Upper lobe of left lung (tissue), 6 donors: ENCODE measurements around the gene AFF3. TPM values are rescaled to one million over a fixed set of nuclear protein-coding genes. Genes with fewer than 3 reads are reported as not detected.
A peak's percentile ranks its signal among the peaks of the same experiment; 100 is the strongest.

Experiments used
- ATAC-seq, 2 donors: fragments of 200-7000 bp; cut with Tn5 transposase; one replicate each; pipeline ENCODE4 v1.9.1; 2022; ENCODE audit warnings: mild to moderate bottlenecking in 2 of 2, moderate library complexity in 2 of 2; ENCODE audit not compliant: low FRiP score in 2 of 2
- DNase-seq, 2 donors: peaks; one replicate each; pipeline ENCODE4 v3.0.0-alpha.2; 2019 to 2020
- H3K27ac ChIP-seq, 4 donors: fragments of 200-600 bp; sonication (generic); one replicate each; pipeline ENCODE4 v1.5.1; 2016 to 2019
- H3K27me3 ChIP-seq, 4 donors: fragments of 200-600 bp; sonication (generic); one replicate each; pipeline ENCODE4 v1.5.1; 2017 to 2019
- H3K36me3 ChIP-seq, 4 donors: fragments of 200-600 bp; sonication (generic); one replicate each; pipeline ENCODE4 v1.5.1; 2016 to 2019
- H3K4me1 ChIP-seq, 4 donors: fragments of 200-600 bp; sonication (generic); one replicate each; pipeline ENCODE4 v1.5.1; 2018 to 2019
- H3K4me3 ChIP-seq, 4 donors: fragments of 200-600 bp; sonication (generic); one replicate each; pipeline ENCODE4 v1.5.1; 2017 to 2019; ENCODE audit warnings: mild to moderate bottlenecking in 2 of 4, moderate library complexity in 1 of 4
- H3K9me3 ChIP-seq, 4 donors: fragments of 200-600 bp; sonication (generic); one replicate each; pipeline ENCODE4 v1.5.1; 2018 to 2019
- EP300 ChIP-seq, 4 donors: sonication (generic); formaldehyde crosslinking; IDR thresholded peaks; one replicate each; pipeline ENCODE4 v1.5.1; 2017; ENCODE audit warnings: antibody characterized with exemption in 4 of 4, control low read depth in 2 of 4
- POLR2A ChIP-seq, 4 donors: fragments of 450-650 bp; IDR thresholded peaks; one replicate each; pipeline ENCODE4 v1.5.1; 2016 to 2017; ENCODE audit warnings: antibody characterized with exemption in 4 of 4, mild to moderate bottlenecking in 2 of 4
- POLR2AphosphoS5 ChIP-seq, 2 donors: sonication (generic); formaldehyde crosslinking; IDR thresholded peaks; one replicate each; pipeline ENCODE4 v1.5.1; 2017; ENCODE audit warnings: antibody characterized with exemption in 2 of 2
- WGBS, 2 donors: methylation state at CpG; one replicate each; pipeline ENCODE4 v1.1.5; 2017 to 2018; 5-methylcytosine and 5-hydroxymethylcytosine counted together
- total RNA-seq, 6 donors: library from RNA; depleted of rRNA in 4 of 6; stranded (reverse); fragments of >200 nt in 4 of 6; gene quantifications; one replicate each; pipeline versions ENCODE4 v1.1.0 to v1.2.1, GENCODE V29; 2016 to 2021
- TF ChIP-seq, protein P1 (sequence below), 6 experiments: fragments of 450-650 bp in 4 of 6; fragments of 200-600 bp in 2 of 6; sonication (generic) in 2 of 6; IDR thresholded peaks; one replicate each; pipeline ENCODE4 v1.5.1; 2016 to 2019; ENCODE audit warnings: antibody characterized with exemption in 6 of 6
- donor health status: DM: no; HTN: no; CAD: no; lungs with moderate emphysema.
- donor health status: DM: no; HTN: yes; CAD: no; lungs with severe emphysema.

The AFF3 gene
- total RNA-seq, 6 donors from 2014 or later, result 21.0 to 195 (median 47.9) TPM

DNA sequence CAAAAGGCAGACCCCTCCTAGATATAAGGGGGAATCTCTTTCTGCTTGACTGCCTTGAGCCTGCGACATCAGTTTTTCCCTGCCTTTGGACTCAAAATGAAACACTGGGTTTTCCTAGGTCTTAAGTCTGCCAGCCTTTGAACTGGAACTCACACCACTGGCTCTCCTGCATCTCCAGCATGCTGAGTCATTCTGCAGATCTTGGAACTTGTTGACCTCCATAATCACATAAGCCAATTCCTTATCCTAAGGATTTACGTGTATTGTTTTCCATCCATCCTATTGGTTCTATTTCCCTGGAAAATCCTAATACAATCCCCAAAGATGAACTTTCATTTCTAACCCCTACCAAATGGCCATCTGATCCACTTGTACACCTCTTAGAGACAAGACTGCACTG is 88.0 kb downstream of the AFF3 start:
- 86 to 92% methylated on average over 2 of the region's 2 CpGs for WGBS, 2 donors
- Histone ChIP-seq H3K9me3 (no peaks in the 10 kb centered on the region), H3K36me3 (no peaks in the 10 kb centered on the region), H3K4me1 (peaks cover 2 to 12% (median 8%) of the 10 kb centered on the region in 4 donors), H3K27ac (no peak overlapping the region), H3K27me3 (no peaks in the 10 kb centered on the region), H3K4me3 (no peak overlapping the region)
- ATAC-seq (no peak), DNase-seq (no peak)
- TF ChIP-seq POLR2A (IDR thresholded peaks at IDR 0.05) (no peak), POLR2AphosphoS5 (IDR thresholded peaks at IDR 0.05) (no peak), EP300 (IDR thresholded peaks at IDR 0.05) (no peak)
- TF ChIP-seq, protein P1, sequence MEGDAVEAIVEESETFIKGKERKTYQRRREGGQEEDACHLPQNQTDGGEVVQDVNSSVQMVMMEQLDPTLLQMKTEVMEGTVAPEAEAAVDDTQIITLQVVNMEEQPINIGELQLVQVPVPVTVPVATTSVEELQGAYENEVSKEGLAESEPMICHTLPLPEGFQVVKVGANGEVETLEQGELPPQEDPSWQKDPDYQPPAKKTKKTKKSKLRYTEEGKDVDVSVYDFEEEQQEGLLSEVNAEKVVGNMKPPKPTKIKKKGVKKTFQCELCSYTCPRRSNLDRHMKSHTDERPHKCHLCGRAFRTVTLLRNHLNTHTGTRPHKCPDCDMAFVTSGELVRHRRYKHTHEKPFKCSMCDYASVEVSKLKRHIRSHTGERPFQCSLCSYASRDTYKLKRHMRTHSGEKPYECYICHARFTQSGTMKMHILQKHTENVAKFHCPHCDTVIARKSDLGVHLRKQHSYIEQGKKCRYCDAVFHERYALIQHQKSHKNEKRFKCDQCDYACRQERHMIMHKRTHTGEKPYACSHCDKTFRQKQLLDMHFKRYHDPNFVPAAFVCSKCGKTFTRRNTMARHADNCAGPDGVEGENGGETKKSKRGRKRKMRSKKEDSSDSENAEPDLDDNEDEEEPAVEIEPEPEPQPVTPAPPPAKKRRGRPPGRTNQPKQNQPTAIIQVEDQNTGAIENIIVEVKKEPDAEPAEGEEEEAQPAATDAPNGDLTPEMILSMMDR (IDR thresholded peaks at IDR 0.05), result no peak

DNA sequence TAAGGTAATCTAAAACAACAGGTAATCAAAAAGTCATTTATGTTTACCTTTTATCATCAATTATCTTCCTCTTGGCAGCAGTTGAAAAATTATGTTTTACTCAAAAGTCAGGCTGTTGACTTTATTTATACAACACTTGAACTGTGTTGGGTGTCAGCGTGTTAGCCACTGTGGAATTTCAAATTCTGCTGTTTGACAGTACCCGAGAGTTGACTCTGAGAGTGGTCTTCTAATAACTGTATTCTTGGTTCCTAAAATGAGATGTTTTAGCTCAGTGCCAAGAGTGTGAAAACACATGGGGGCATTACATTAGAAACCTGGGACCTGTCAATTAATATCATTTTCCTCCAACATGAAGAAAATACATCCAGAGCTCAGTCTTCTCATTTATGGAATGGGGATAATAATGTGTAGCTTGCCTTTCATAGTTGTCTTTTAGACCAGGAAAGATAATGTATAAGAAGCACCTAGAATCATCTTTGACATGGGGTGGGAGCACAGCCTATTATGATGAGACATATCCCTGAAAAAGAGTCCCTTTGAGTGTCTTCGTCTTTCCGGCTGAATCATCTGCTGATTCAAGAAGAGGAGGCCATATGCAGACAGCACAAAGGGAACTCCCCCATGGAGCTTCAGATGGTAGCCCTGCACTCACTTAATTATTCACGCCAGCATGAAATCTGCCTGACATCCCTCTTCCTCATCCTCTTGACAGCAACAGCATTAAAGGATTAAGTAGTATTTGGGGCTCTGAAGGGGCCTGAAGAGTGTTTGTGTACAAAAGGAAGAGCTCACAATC is 89.1 kb downstream of the AFF3 start:
- TF ChIP-seq, protein P1 (IDR thresholded peaks at IDR 0.05), result no peak
- TF ChIP-seq POLR2A (IDR thresholded peaks at IDR 0.05), result no peak
- no peak for TF ChIP-seq POLR2AphosphoS5 (IDR thresholded peaks at IDR 0.05)
- TF ChIP-seq EP300 (IDR thresholded peaks at IDR 0.05), result no peak
- H3K36me3 ChIP-seq, result no peaks in the 10 kb centered on the region
- WGBS, 2 donors, result 85 to 87% methylated on average over 5 of the region's 5 CpGs
- peaks cover 2 to 12% (median 7%) of the 10 kb centered on the region in 4 donors for H3K4me1 ChIP-seq
- no peak overlapping the region for H3K27ac ChIP-seq
- DNase-seq (no peak), ATAC-seq (no peak)
- no peak overlapping the region for H3K4me3 ChIP-seq
- no peaks in the 10 kb centered on the region for H3K27me3 ChIP-seq
- H3K9me3 ChIP-seq, result no peaks in the 10 kb centered on the region

DNA sequence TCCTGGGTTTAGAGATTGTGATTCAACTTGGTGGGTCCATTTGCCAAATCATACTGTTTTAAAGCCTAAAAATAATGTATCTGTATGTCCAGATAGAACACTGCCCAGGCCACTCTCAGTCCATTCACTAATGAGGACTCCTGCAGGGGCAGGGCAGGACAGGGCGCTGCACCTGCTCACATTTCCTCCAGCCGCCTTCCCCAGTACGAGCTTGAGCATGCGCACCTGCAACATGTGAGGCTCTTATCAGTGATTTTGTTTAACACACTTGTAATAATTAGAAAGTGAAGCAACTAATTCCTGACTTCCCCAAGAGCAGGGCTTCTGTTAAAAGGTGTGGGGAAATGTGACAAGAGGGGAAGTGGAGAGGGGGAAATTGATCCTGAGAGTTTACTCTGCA is 89.7 kb downstream of the AFF3 start:
- ATAC-seq, result peak; percentile 39 to 82
- TF ChIP-seq POLR2A (IDR thresholded peaks at IDR 0.05), result no peak
- TF ChIP-seq POLR2AphosphoS5 (IDR thresholded peaks at IDR 0.05), result no peak
- TF ChIP-seq EP300 (IDR thresholded peaks at IDR 0.05), result no peak
- TF ChIP-seq, protein P1 (IDR thresholded peaks at IDR 0.05), result no peak
- H3K36me3 ChIP-seq, result no peaks in the 10 kb centered on the region
- peaks cover 0 to 12% (median 7%) of the 10 kb centered on the region in 4 donors for H3K4me1 ChIP-seq
- DNase-seq, result peak in 1 of 2 donors; percentile 83
- H3K4me3 ChIP-seq, result no peak overlapping the region
- WGBS, 2 donors, result 67 to 77% methylated on average over 4 of the region's 4 CpGs
- no peaks in the 10 kb centered on the region for H3K9me3 ChIP-seq
- peak overlapping the region in 1 of 4 donors; percentile 23 for H3K27ac ChIP-seq
- H3K27me3 ChIP-seq, result no peaks in the 10 kb centered on the region

DNA sequence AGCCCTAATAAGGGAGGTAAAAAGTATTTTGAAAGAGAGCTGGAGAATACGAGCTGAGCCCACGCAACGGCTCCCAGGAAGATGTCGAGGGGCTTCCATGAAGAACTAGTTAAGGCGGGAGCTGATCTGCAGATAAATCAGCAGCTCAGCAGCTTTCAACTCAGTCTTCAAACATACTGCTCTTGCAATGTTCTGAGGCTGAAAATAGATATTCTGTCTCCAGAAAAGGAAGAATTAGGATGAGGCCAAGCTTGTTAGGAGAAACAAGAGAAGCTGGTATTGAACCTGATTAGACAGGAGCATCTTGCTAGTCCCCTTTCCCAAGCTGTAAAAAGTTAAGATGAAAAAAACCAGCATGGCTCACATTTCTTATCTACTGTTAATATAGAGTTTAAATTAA is 91.1 kb downstream of the AFF3 start:
- no peaks in the 10 kb centered on the region for H3K36me3 ChIP-seq
- WGBS, 2 donors, result 88 to 97% methylated on average over 5 of the region's 5 CpGs

More for the DNA sequence above, 91.1 kb downstream of the AFF3 start:
- no peaks in the 10 kb centered on the region for H3K27me3 ChIP-seq
- no peak for ATAC-seq
- no peak overlapping the region for H3K4me3 ChIP-seq
- H3K27ac ChIP-seq, result no peak overlapping the region
- no peak for DNase-seq
- peaks cover 0 to 12% (median 8%) of the 10 kb centered on the region in 4 donors for H3K4me1 ChIP-seq
- H3K9me3 ChIP-seq, result no peaks in the 10 kb centered on the region
- TF ChIP-seq POLR2AphosphoS5 (IDR thresholded peaks at IDR 0.05) (no peak), EP300 (IDR thresholded peaks at IDR 0.05) (no peak), POLR2A (IDR thresholded peaks at IDR 0.05) (no peak)
- TF ChIP-seq, protein P1 (IDR thresholded peaks at IDR 0.05), result no peak
